Vagina (tissue), 2 donors: ENCODE data around the gene INPP5J.
A peak's percentile ranks its signal among the peaks of the same experiment; 100 is the strongest.

ENCODE experiments used
- CTCF ChIP-seq, 3 experiments: fragments of 450-650 bp in 2 of 3; fragments of 200-600 bp in 1 of 3; sonication (generic) in 1 of 3; IDR thresholded peaks; one replicate each; pipeline ENCODE4 v1.5.1; 2017 to 2019; ENCODE audit warnings: antibody characterized with exemption in 3 of 3, mild to moderate bottlenecking in 2 of 3, moderate library complexity in 2 of 3
- POLR2AphosphoS5 ChIP-seq, 2 donors: sonication (generic); formaldehyde crosslinking; IDR thresholded peaks; one replicate each; pipeline ENCODE4 v1.9.0; 2017; ENCODE audit warnings: antibody characterized with exemption in 2 of 2, mild to moderate bottlenecking in 2 of 2, low read depth in 1 of 2; ENCODE audit not compliant: insufficient read depth in 1 of 2

GRCh38 chr22:31094021-31094551 is 28.7 kb upstream of the INPP5J start:
- TF ChIP-seq POLR2AphosphoS5 (IDR thresholded peaks at IDR 0.05; ENCODE audit: insufficient read depth in 1 of 2, low read depth in 1 of 2) (peak in 1 of 2 donors; percentile 55), CTCF (IDR thresholded peaks at IDR 0.05) (no peak)
